M059J (cell line): ENCODE data around the gene SPSB4. TPM values are rescaled to one million over a fixed set of nuclear protein-coding genes. Genes with fewer than 3 reads are reported as not detected.
"Not testable (repeated sequence)": the region's sequence is repeated elsewhere in the genome, so short reads cannot be mapped to it uniquely, and the experiment has no call there.

ENCODE experiments used
- DNase-seq: peaks from one replicate; pipeline ENCODE4 v3.0.0-alpha.2; 2012; ENCODE audit warnings: low read depth
- total RNA-seq: library from RNA; depleted of rRNA; stranded (reverse); fragments of >200 nt; shearing (Covaris generic); gene quantifications from 2 replicates; pipeline ENCODE4 v1.2.3, GENCODE V29; 2014

The SPSB4 gene
- total RNA-seq, 1 experiment from 2014 or later = 0.02 TPM

DNA sequence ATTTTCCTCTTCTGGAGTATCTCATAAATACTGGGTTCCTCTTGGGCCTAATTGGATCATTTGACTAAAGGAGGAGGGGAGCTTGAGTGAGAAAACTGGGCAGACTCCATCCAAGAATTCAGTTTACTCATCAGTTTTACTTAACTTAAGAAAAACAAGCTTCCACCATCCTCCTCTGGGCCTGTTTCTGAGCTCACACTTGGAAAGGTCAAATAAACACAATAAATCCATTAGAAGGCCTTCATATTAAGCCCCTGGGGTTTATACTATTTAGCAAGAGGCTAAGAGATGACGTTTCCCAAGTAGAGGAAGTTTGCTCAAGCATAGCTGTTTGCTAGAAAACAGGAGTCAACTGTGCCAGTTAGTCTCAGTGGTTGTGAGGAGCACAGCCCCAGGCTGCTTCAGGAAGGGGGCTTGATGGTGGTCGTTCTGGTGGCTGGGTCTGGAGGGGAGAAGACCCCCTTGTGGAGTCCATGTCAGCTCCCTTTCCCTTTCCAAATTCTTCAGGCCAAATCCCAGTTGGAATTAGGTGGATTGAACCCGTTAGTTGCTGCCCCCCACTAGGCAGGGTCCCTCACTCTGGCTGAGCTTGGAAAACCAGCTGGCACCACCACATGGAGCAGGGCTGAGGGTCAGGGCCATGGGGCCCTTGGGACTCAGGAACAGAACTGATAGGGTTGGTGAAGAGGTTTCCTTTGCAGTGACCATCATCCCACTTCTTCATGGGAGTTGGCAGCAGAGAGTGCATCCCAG is 64.8 kb downstream of the SPSB4 start:
- DNase-seq = no peak

DNA sequence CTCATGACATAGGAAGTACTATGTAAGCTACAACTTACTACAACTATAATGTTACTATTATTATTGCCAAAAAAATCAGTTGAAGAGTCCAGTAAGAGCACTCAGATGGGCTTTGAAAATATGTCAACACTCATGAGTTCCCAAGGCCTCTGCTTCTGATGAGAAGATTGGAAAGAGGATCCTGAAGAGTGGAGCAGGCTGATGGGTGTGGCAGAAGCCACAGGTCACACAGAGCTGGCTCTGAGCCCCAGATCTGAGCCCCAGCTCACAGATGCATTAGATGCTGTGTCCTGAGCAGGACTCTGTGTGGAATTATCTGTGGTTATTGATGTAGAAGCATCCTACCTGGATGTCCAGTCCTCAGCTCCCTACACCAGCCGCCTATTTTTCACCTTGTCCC is 65.6 kb downstream of the SPSB4 start:
- DNase-seq = no peak

DNA sequence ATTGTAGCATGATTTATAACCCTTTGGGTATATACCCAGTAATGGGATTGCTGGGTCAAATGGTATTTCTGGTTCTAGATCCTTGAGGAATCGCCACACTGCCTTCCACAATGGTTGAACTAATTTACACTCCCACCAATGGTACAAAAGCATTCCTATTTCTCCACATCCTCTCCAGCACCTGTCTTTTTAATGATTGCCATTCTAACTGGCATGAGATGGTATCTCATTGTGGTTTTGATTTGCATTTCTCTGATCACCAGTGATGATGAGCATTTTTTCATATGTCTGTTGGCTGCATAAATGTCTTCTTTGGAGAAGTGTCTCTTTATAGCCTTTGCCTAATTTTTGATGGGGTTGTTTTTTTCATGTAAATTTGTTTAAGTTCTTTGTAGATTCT is 66.8 kb downstream of the SPSB4 start:
- not testable (repeated sequence) for DNase-seq

DNA sequence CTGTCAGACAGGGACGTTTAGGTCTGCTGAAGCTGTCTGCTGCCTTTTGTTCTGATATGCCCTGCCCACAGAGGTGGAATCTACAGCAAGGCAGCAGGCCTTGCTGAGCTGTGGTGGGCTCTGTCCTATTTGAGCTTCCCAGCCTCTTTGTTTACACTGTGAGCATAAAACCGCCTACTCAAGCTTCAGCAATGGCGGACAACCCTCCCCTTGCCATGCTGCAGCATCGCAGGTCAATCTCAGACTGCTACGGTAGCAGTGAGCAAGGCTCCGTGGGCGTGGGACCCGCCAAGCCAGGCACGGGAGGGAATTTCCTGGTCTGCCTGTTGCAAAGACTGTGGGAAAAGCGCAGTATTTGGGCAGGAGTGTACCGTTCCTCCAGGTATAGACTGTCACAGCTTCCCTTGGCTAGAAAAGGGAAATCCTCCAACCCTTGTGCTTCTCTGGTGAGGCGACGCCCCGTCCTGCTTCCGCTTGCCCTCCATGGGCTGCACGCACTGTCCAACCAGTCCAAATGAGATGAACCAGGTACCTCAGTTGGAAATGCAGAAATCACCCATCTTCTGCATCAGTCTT is 71.4 kb downstream of the SPSB4 start:
- DNase-seq = no peak

DNA sequence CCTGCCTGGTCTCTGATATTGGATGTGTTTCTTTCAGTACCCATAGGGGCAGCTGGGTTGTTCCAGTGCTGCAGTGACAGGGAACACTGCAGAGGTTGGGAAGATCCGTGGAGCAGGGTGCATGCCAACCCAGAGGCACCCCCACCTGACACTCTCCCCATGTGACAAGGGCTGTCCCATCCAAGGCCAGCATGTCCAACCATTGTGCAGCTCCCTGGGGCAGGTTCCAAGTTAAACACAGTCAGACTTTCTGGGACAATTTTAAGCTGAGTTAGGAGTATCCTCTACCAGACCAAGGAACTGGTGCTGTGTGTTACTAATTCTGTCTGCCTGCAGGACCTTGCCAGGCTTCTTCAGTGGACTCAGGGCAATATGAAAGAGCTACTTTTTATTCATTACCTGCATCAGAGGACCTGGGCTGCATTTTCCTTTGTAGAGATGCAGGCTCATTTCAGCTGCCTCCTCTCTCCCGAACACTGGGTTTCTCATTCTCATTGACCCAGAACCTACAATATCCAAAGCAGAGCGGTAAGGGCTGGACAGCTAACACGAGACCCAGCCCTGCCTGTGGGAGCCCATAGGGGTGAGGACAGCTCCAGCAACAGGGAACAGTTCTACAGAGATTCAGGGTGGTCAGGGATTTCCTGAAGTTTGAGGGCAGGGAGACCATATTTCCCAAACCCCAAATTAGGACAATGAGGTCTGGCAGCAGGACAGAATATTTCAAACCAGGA is 72.7 kb downstream of the SPSB4 start:
- no peak for DNase-seq

DNA sequence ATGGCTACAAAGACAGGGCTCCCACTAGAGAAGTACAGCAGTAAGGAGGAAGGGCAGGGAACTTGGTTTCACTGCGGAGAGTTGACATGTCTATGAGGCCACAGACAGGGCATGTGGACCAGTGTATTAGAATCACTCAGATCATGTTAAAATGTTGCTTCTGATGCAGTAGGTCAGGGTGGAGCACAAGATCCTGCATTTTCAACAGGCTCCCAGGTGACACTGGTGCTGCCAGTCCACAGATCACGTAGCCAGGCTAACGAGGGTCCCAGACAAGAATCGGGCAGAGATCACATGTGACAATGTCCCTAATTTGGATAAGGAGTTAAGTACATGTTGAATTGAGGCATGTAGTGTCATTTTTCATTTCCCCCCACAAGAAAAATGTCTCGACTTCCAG is 73.6 kb downstream of the SPSB4 start:
- no peak for DNase-seq

DNA sequence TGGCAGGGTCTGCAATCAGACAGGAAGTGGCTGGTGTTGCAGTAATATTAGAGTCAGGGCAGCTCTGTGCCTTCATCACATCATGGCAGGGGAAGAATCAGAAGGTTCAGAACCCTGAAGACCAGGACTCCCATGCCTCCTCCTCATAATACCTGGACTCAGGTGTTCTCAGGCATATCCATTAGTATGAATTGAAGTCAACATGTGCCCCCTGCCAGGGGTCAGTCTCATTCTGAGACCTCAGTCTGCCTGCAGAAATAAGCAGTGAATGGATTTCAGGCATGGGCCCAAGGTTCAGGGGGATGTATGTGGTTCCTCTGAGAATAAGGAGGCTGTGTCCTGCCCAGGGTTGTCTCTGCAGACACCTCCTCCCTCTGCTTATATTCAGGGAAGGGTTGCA is 74.2 kb downstream of the SPSB4 start:
- DNase-seq = no peak

DNA sequence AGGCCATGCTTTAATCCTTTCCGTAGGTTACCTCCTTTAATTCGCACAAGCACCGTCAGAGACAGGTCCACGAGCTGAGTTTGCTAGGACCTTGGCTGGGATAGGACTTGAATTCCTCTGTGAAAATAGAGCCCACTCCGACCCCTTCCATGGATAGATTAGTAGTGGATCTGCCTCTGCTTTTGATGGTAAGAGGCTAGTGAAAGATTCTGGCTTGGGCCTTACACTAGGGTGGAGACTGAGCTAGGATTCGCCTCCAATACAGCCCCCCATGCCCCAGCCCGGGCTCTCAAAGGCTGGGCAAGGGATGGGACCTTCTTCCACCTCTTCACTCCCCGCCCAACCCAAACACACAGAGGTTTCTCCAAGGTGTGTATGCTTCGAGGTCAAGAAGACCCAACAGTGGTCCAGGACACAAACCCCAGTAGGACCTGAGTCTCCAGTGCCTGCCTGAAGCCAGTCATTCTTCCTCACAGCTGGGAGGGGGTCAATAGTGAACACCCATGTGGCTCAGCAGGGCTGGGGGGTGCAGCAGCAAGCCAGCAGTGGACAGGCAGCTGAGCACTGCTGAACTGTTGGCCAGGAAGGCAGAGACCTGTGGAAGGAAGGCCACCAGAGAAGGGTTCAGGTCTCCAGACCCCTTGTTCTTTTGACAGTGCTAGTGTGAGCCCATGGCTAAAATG is 75.7 kb downstream of the SPSB4 start:
- no peak for DNase-seq

DNA sequence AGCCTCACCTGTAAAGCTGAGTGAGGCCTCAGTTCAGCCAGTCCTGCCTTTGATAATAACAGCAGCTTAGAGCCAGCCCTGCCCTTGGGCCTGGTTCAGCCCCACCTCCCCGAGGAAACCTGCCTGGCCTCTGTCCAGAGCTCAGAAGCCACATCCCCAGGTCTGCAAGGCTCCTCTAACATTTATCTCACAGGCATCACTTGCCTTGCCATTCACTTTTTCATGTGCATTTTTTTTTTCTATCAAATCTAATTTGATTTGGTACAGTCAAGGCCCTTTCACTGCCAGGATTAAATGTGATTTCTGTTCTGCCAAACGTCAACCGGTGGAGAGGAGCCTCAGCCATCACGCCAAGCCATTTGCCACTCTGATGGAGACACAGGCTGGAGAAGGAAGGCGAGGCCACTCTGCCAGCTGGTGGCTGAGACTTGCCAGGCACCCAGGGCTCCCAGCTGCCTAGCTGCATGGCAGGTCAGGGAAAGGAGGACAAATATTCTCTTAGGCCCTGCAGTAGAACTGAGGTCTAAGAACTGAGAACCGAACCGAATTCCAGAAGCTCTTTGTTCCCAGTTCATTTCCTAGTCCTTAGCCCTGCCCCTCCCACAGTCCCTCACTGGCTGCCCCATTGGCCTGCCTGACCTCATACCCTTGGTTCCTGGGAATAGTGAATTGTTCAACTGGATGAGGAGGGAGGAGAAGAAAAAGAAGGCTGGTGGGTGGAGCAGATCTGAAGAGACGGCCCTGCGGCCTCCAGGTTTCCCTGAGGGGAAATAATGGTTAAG is 76.4 kb downstream of the SPSB4 start:
- no peak for DNase-seq

DNA sequence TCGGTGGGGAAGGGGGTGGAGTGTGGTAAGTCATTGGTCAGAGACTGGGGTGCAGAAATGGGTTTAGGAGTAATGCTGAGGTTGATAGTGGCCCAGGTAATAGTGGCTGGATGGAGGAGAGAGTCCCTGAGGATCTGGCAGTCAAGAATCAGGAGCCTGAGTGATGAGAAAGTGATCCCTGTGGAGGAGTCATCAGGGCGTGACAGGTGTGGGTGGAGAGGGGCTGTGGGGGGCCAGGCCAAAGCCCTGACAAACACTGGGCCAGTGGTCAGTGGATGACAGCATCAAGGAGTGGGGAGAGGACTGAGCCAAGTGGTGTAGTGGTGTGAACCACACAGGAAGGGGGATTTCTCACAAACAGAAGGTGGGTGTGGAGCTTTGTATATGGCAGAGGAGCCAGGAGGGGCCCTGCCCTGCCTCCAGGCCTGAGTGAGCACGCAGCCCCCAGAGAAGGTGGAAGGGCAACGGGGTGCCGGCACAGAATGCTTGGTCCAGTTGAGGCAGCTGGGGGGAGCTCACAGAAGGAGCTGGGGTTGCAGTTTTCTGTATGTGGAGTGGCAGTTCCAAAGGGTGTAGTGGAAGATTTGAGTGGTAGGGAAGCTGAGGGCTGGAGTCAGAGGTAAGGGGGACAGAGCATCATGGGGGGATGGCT is 77.1 kb downstream of the SPSB4 start:
- DNase-seq = no peak

DNA sequence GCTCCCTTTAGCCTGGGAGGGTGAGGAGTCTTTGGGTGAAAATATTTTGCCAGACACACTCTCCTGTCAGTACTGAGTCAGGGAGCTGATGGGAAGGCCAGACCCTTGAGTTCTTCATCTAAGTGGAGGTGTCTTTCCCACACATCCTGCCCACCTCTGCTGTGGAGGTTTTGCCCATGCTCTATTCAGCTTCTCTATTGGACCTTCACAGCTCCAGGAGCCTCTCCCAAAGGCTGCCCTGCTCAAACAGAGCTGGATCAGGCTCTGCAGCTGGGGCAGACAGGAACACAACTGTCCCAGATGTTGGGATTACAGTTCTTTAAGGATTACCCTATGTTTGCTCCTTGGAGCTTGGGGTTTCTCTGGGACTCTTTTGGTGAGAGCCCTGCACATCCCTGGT is 77.9 kb downstream of the SPSB4 start:
- no peak for DNase-seq

DNA sequence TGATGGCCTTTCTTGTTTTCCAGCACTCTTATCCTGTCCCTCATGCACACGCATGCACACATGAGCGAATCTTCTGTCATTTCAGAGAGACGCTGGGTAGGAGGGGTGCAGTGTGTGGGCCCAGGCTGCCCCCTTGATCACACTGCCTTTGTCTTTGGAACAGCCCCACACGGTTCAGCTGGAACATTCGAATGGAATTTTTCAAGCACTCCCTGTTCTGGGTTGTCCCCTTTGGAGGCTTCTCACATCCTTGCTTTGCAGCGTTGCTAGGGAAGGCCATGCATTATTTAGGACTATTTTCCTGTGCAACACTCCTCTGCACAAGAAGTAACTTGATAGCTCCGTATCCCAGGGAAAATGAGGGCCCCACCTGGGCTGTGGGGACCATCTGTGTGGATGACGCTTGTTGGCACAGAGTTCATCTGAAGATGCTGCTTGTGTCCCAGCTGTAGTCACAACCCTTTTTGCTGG is 78.4 kb downstream of the SPSB4 start:
- no peak for DNase-seq

DNA sequence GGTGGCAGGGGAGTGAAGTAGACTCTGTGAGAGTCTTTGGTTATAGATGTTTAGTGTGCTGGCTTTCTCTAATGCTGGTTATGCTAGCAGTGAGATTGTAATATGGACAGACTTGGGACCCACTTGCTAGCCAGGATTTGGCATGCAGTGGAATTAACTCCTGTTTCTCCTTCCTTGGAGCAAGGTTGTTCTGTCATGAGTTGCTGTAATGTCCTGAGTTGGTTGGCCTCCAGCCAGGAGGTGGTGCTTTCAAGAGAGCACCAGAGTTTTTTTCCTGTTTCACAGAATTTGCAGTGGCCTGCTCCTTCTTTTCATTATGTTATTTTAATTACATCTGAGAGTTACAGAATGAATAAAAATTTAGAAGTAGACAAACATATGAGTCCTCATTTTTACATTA is 92.4 kb downstream of the SPSB4 start:
- DNase-seq = no peak

DNA sequence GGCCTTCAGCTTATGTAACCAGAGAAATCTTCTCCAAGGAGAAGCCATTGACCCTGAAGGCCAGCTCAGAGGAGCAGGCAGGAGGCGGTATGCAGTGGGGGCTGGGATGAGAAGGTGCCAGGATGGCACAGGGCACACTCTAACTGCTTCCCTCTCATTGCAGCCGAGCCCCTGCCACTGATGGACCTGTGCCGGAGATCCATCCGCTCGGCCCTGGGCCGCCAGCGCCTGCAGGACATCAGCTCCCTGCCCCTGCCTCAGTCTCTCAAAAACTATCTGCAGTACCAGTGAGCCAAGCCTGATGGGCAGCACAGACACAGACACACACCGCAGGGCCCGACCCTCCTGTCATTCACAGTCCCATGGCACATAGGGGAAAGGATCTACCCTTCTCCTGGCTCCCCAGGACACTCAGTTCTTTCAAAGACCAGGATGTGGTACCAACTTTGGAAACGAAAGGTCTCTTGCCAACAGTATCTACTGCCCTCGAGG is 95.9 kb downstream of the SPSB4 start:
- DNase-seq = no peak

DNA sequence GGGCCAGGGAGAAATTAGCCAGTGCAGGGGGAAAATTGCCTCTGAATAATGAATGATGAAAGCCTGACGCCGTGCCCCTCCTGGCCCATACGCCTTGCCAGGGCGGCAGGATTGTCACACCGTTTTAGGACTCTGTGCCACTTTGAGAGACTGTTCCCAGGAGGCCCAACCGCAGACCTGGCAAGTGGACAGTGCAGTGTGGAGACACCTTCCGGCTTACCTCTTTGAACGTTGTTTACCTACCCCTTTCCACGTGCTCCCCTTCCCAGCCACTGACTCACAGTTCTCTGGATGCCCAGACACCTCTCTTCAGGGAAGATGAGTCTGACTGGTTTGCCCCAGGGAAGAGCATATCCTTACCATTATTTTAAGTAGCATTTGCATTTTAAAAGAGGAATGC is 96.5 kb downstream of the SPSB4 start:
- DNase-seq = peak; percentile 64

DNA sequence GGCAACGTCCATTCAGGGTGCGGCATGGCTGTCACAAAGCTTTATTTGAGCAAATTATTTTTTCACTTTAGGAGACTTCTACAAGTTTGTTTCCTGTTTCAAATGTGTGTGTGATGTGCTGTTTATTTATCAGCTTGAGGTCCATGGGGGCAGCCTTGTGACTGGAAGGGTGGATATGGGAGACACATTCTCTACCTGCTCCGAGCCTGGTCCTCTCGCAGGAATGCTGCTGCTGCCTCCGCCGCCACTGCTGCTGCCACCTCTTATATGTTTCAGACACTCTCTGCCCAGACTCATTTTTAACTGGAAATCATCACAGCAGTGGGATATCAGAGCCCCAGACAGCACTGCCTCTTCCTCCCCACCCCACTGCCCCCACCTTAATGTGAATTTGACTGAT is 97.0 kb downstream of the SPSB4 start:
- no peak for DNase-seq

DNA sequence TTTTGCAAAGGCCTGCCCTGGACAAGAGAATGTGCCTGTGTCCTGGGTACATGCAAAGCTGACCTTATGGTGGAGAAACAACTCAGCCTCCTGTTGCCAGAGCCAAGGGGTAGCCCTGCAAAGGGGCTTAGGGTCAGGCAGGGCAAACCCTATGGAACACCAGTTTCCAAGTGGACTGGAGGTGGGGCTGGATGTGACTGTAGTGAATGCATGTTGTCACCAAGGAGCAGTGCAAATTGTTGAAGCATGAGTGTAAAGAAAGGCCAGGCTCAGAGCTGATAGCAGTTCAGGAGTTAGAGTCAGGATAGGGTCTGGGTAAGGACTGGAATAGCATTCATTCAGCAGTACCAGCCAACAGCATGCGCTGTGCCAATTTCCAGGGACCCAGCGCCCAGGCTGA is 97.6 kb downstream of the SPSB4 start:
- no peak for DNase-seq

DNA sequence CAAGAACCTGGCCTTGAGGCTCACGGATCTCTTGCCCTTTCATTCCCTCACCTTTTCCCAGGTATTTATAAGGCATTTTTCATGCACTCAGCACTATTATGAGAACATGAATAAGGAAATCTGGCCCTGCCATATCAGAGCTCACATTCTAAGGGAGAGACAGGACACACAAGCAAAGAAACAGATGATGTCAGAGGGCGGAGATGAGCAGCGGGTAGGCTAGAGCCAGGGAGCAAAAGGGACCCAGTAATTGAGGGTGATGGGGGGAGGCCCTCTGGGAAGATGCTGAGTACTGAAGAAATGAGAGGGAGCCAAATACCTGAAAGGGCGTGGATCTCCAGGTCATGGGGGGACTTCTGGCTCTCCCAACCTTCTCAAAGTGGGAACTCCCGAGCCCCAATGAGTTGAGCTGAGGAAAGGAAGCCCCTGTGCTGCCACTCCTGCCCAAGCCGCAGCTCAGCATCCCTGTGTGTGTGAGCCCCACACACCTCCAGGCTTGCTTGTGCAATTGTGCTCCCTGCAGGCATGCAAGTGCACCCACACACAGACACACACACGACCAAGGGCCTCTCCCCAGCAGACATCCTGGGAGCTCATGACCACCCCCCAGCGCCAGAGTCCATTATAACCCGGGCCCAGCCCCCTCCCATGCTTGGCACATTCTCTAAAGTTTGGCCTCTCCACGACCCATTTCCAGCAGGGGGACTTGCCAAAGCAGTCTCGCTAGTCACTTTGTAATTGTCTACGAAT is 99.1 kb downstream of the SPSB4 start:
- no peak for DNase-seq

DNA sequence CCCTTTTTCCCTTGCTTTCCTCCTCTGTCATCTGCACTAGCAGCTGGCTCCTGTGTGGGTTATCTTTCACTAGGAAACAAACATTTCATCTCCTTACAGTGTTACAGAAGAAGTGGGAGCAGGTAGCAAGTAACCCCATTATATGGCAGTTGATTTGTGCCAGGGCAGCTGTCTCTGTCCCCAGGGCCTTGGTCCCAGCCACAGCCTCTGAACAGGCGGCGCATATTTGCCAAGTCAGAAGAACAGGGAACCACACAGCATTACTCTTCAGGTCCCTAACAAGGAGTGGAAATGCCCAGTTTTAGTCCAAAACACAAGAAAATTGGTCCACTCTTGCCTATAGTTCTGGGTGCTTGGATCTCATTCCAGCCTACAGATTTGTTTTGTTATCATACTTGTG is 99.8 kb downstream of the SPSB4 start:
- DNase-seq = no peak

DNA sequence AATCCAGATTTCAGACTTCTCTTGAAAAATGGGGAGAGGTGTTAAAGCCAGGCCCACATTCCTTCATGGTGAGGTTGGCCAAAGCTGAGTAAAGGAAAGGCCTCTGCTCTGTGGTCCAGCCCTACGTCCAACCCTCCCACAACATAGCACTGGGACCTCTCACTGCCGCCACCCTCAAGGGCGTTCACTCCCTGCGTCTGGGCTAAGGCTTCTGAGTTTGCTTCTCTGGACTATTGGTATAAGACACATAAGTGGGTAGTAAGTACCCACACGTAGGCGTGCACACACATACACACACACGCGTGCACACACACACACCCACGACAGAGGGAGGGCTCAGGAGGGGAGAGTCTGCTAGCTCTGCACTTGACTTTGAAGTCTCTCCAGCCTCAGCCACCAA is 100.3 kb downstream of the SPSB4 start:
- DNase-seq = no peak
